NCI-H345 treated with DMSO at 0.1 percent for 48 hours (cell line): ENCODE results near the gene NPAS2.

ENCODE experiments used
- DNase-seq: peaks from one replicate; lab custom pipeline; 2025; ENCODE audit not compliant: unreplicated experiment; lab: John Stamatoyannopoulos, UW

The NPAS2 gene

DNA sequence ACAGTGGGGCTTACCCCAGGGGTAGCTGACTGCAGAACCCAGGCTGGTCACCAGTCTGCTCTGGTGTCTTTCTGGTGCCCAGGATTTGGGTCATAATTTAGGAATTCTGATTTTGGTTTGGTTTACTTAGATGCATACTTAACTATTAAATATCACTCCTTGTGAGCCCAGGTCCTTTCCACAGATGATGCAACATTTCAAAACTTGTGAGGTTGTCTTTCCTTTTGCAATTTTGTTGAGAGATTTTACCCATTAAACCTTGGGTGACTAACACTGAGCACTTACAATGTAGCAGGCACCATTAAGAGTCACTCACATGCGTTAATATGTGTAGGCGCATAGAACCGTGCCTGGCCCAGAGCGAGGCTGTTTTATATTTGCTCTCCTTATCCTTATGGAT, 120.3 kb downstream of the NPAS2 start:
- no peak for DNase-seq

DNA sequence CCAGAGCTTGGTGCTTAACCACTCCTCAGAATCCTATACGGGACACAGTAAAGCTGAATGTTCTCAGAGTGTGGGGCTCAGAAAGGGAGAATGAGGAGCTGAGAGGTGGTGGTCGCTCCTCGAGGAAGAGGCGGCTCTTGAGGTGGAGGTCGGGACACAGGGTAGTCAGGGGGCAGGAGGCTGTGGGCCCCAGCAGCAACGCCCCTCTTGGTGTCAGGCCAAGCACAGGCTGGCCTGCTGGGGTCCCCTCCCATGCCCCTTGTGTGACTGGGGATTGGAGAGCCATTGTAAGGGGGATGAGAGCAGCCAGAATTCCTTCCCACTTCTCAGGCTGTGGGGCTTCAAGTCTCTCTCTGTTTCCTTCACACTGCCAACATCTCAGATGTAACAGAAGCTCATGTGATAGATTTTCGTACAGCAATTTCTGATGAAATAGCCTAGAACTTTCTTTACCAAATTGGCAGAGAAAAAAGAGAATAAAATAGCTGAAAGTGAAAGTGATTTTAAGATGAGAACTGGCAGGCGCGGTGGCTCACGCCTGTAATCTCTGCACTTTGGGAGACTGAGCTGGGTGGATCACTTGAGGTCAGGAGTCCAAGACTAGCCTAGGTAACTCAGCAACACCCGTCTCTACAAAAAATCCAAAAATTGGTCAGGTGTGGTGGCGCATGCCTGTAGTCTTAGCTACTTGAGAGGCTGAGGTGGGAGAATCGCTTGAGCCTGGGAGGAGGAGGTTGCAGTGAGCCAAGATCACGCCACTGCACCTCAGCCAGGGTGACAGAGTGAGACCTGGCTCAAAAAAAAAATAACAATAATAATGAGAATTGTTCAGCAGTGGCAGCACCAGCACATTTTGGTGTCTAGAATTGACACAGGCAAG, 121.1 kb downstream of the NPAS2 start:
- no peak for DNase-seq

DNA sequence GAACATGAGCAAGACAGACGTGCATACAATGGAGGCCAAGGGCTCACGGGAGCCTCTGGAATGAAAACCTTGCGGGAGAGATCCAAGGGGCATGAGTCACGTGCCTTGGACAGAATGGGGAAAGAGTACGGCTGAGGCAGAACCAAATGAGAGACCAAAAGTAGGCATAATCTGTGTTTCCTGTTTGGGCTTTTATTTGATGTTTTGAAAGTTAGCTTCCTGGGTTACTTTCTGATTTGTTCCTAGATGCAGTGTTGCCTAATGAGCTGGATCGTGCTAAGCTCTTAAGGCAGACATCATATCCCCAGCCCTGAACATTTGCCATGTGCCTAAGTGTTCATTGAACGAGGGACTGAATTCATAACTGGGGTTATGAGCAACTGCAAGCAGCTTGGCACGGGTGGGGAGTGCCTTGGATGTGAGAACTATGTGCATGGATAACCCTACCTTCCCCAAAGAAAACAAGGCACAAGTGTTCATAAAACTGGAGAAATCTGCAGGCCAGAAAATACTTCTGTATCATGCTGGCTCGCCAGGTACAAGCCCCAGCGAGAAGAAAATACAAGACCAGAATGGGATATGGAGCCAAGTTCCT, 121.8 kb downstream of the NPAS2 start:
- no peak for DNase-seq

DNA sequence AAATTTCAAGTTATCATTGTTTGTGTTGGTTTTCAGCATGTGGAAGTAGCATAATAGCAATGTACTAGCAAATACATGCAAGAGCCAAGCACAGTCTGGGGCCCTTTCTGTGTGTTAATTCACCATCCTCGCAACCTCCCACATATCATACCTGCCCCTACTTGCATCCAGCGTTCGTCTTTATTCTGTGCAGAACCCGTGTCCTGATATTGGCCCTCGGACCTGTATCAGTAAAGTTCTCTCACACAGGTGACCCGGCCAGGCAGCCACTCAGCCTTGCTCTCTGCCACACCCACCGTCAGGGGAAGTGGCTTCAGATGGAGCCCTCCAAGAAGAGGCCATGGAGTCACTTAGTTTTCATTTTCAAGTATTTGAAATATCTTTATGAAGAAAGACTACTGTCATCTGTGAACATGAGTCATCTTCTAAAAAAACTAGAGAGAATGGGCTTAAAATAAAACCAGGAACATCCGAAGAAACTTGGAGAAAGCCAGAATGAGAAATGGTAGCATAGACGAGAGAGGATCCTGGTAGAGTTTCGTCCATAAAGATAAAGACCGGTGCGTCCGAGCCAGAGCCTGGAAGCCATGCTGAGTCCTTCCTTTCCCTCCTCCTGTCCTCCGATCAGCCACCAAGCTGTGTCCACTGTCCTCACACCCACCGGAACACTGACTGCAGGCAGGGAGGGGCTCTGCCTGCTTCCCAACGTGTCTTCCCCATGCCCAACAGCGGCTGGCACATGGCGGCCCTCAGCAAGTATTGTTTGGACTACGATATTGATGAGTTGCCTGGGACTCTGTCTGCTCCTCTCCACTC, 124.9 kb downstream of the NPAS2 start:
- DNase-seq: no peak

DNA sequence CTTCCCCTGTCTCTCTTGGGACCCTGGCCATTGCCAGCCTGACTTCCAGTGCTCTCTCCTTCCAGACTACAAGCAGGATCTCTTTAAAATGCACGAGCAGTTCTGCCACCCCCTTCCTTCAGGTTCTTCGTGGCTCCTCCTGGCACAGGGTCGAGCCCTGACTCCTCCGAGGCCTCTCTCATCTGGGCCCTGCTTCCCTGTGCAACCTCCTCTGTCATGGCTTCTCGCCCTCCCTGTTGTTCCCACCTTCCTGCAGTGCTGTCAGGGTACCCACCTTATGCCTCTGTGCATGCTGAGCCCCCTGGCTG, 125.4 kb downstream of the NPAS2 start:
- no peak for DNase-seq

DNA sequence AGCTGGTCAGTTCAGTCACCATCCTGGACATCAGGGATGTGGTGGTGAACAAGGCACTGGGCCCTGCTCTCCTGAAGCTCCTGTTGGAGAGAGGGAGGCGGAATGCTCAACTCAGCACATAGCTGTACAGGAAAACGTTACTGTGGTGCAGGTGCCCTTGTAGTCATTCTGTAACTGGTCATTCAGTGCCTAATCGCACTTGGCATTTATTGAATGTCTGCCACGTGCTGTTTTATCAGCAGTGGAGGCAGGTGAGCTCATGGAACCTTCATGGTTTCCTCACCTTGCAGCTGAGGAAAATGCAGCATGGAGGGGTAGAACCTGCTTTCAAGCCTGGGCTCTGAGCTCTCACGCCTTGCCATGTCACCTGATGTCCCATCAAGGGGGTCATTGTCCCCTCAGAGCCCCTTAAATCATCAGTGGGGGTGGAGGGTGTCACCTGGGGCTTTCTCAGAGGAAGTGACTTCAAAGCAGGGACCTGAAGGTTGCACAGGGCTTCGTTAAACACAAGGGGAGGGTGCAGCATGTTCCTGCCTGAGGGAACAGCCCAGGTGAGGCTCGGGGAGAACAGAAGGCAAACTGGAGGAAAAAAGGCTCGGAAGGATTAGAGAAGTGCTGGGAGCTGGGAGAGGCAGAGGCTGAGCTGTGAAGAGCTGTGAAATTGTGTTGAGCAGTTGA, 126.1 kb downstream of the NPAS2 start:
- DNase-seq: no peak

DNA sequence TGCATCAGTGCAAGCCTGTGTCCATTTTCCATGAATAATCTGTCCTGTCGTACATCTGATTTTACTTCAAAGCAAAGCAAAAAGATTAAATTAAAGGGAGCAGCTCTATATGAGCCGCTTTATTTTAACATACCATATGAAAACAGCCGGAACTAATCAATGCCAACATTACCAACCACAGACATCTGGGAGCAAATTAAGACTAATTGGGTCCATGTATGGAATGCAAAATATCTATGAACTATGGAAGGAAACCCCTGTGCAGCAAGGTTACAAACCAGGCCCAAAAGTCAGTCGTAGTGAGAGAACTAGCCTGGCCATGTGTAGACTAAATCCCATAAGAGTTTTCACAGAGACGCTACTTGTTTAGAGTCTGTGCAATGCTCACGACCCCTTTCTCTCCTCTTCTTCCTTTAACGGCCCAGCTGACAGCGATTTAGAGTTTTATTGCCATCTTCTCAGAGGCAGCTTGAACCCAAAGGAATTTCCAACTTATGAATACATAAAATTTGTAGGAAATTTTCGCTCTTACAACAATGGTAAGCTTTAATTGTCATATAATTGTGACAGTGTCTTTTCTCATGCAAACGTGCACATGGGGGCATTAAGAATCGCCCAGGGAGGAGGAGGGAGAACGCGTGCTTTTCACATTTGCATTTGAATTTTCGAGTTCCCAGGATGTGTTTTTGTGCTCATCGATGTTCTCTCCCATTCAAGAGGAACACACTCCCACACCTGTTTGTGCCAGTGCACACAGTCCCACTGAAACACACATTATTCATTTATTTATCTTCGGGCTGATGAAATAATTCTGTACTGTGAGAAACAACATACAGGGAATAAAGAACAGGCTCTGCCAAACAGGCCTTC, 129.2 kb downstream of the NPAS2 start:
- DNase-seq: no peak

DNA sequence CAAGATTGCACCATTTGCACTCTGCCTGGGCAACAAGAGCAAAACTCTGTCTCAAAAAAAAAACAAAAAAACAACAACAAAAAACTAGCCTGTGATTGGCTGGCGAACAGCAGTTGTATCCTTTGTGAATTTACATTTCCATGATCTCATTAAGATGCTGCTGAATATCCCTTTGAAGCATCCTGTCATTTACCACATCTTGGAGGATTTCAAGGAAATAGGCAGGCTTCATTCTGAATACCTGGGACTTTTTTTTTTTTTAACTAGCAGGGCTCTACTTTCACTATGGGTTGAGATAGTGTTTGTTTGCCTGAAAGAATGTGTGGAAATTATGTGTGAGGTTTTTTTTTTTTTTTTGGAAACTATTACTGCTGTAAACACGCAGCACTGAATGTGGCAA, 132.6 kb downstream of the NPAS2 start:
- DNase-seq: no peak

DNA sequence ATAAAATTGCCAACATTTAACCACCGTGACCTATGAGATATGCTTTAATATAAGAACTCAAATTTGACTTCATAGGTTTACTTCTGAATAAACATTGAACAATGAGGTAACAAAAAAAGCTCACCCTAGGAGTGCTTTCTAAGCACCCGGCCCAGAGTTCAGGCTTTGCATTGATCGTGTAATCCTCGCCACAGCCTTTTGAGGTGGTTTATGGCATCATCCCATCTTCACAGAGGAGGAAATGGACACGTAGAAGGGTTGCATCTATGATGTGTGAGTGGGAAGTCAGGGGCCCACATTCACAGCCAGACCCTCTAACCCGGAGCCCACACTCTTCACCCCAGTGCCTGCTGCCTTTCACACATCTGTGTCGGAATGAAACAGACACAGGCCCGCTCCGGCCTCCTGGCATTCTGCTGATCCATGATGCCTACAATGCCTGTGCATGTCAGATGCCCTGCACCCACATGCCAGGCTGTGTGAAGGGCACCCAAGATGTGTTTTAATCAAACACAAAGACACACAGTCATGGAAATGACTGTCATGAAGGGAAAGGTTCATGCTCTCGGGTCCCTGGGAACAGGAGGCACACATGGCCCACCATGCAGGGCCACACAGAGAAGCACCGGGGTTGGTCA, 133.6 kb downstream of the NPAS2 start:
- DNase-seq: no peak

DNA sequence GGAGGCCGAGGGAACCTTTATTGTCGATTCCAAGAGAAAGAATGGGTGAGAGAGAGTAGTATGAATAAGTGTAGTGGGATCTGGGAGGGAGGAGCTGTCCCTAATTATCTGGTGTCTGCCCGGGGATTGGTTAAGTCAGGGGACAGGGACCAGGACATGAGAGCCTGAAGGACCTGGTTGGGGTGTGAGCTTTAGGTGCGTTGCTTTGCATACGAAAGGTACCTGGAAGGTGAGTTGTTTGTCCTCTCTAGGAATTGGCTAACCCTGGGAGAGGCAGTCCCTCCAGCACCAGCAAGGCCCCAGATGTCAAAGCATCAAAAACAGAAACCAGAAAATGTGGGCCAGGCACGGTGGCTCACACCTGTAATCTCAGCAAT, 134.1 kb downstream of the NPAS2 start:
- no peak for DNase-seq

DNA sequence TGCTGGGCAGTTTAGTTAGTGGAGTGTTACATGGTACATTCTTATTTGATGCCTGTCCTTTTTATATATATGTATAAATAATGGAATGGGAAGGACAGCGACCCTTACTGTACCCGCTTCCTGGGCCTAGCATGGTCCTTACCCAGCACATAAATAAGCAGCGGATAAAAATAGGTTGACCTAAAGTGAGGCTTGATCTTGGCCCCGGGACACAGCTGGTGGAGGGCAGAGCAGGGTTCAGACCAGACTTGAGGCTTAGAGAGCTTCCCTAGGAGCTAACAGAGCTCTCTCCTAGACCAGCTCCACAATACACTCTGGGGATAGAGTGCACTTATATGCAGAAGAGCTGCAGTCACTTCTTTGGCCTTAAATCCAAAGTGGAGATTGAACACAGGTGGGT, 135.3 kb downstream of the NPAS2 start:
- no peak for DNase-seq

DNA sequence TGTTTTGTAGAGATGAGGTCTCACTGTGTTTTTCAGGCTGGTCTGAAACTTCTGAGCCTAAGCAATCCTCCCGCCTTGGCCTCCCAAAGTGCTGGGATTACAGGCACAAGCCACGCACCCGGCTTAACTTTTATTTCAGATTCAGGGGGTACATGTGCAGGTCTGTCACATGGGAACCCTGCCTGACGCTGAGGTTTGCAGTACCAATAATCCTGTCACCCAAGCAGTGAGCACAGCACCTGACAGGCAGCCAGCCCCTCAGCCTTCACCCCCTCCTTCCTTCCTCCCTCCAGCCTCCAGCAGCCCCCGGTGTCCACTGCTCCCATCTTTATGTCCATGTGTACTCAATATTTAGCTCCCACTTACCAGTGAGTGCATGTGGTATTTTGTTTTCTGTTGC, 136.1 kb downstream of the NPAS2 start:
- DNase-seq: no peak

DNA sequence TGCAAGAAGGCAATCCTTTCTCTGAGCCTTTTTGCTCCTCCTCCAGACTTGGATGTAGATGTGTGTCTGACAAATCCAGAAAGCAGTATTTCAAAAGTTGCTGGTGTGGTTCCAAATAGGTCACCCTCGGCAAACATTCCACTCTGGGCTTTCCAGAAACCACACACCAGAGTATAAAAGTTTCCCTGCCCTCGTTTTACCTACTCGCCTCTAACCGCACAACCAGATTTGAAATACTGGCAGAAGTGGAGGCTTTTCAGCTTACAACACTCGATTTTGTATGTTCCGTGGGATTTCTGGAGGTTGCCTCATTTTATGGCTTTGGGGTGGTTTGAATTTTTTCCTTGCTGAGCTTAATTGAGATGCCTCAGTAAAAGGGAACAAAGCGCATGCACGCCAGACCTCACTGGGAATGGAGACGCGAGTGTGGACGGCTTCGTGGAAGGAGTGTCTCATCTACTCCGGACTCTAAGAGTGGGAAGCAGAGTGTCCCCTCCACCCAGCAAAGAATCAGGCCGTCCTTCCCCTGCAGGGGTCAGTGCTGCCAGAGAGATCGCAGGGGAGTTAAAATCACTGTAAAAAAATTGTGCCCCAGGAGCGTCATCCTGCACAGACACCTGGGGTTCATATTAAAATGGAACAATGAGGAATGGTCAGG, 138.2 kb downstream of the NPAS2 start:
- DNase-seq: no peak

DNA sequence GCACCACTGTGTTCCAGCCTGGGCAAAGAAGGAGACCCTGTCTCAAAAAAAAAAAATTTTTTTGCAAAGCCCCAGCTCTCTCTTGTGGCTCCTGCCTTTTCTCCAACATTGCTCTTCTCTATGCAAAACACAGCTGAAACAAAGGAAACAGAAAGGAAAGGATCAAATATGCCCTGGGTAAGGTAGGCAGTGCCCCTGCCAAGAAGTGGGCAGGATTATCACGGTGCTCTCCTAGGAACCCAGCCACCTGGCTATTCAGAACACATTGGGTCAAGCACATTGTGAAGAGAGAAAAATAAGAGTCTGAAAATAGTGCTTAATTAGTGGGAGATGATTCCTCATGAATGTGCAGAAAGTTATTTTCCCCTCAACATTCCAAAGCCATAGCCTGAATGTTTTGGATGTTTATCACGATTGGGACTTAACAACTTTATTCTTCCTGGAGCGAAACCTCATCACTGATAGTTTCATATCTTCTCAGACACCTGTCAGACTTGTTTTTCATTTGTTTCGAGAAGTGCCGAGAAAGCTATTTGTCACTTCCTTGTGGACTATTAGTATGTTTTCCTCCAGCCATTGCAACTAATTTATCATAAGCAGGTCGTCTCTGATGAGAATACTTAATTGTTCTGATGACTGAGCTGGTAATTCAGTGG, 139.4 kb downstream of the NPAS2 start:
- DNase-seq: no peak

DNA sequence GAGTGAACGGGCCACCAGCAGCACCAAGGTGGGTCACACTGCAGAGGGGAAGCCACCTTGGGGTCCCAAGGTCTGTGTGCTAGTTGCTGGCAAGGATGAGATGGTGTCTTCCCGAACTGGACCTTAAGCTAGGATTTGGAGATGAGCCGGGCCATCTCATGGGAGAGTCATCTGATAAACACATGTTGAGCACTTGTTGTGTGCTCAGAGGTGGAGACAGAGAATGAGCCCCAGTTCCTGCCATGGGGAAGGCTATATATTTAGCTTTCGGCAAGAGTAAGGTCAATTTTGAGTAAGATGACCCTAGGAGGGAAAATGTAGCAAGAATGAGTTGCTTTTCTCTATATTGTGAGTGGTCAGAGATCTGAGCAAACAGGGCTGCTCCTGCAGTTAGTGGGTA, 140.7 kb downstream of the NPAS2 start:
- DNase-seq: no peak

DNA sequence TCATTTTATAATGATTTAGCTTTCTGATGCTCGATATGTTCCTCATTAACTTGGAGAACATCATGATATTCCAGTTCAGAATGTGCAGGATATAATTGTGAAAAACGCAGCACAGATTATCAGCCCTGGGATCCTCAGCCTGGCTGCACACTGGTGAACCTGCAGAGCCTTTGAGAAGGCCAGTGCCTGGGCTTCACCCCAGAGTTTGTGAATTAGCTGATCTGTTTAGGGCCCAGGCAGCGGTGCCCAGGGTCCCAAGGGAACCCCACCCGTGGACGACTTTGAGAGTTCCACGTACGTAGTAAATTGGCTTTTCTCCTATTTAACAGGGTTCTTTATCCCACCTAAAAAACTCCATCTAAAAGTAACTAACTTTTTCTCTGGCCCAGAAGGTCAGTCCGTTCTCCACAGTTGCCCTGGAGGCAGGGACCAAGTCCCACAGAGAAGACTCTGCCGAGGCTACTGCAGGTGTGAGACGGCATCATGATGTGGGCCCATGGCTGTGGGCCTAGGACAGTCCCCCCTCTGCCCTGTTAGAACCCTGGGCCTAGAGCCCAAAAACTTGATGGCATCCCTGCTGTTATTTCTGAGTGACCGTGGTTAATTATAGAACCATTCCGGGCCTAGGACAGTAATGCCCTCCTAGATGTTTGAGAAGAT, 142.6 kb downstream of the NPAS2 start:
- no peak for DNase-seq

DNA sequence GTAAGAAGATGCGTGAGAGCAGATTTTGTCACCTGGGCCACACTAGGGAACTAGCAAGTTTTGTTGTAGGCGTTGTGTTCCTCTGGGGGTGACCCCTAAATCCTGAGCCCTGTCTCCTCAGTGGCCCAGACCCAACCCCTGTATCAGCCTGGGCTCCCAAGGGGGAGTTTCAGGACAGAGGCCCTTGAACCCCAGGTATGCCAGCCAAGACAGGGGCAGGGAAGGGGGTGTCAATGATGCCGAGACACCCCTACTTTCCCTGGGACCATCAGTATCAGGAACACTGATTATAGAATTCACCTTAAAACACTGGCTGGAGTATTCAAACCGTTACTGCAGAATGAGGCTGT, 143.1 kb downstream of the NPAS2 start:
- no peak for DNase-seq

DNA sequence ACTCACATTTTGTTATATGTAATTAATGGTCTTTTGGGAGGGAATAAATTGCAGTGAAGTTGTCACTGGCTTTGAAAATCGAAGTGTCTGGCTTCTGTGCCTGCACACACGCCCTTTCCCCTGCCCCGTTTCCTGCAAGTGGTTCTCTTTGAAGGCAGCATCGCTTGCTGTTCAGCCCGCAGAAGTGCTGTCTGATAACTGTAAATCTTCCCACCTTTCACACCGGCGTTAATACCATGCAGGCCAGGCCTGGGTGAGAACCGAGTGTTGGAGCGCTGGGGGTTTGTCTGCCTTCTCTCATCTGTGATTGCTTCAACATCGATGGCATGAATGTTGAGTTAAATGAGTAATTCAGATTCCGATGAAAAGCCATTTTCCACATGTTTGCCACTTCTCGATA, 144.3 kb downstream of the NPAS2 start:
- no peak for DNase-seq

DNA sequence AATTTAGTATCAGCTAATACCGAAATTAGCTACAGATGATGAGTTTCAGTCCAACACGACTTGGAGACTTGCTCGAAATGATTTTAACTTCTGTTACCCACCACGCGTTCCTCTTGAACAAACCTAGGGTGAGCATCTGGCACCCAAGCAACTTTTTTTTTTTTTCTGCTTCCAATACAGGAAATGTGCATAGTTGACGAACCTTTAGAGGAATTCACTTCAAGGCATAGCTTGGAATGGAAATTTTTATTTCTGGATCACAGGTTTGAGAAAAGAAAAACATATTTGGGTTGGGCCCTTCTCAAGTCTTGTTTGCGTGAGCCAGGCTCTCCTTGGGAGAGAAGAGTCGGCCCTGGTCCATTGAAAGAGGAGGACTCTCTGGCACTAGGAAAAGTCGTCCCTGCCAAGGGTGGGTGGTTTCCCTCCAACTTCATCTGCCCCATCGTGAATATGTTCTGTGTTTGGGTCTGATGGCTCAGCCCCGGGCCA, 144.8 kb downstream of the NPAS2 start:
- DNase-seq: no peak
